Breast epithelium (tissue), 3 donors: Measurements from ENCODE around the gene MAD1L1.

Experiments
- CTCF ChIP-seq, 3 donors: fragments of 450-650 bp; IDR thresholded peaks; one replicate each; pipeline ENCODE4 v1.5.1; 2016 to 2017; ENCODE audit warnings: antibody characterized with exemption in 3 of 3, mild to moderate bottlenecking in 3 of 3, moderate library complexity in 3 of 3
- POLR2A ChIP-seq: fragments of 450-650 bp; IDR thresholded peaks from one replicate; pipeline ENCODE4 v1.6.1; 2016; ENCODE audit warnings: antibody characterized with exemption, mild to moderate bottlenecking, moderate library complexity
- POLR2AphosphoS5 ChIP-seq, 3 donors: sonication (generic); formaldehyde crosslinking; IDR thresholded peaks; one replicate each; pipeline ENCODE4 v1.6.1; 2017; ENCODE audit warnings: antibody characterized with exemption in 3 of 3

GRCh38 chr7:2103071-2103898, 129.5 kb downstream of the MAD1L1 start:
- TF ChIP-seq CTCF (IDR thresholded peaks at IDR 0.05), result no peak
- no peak for TF ChIP-seq POLR2A
- TF ChIP-seq POLR2AphosphoS5 (IDR thresholded peaks at IDR 0.05), result no peak
